NOMO-1 treated with dmso at 0.1 percent for 144 hours (cell line): ENCODE results near the gene AGPAT4.

Experiments
- DNase-seq: peaks from one replicate; lab custom pipeline; 2025; ENCODE audit not compliant: unreplicated experiment; lab: John Stamatoyannopoulos, UW

The AGPAT4 gene

DNA sequence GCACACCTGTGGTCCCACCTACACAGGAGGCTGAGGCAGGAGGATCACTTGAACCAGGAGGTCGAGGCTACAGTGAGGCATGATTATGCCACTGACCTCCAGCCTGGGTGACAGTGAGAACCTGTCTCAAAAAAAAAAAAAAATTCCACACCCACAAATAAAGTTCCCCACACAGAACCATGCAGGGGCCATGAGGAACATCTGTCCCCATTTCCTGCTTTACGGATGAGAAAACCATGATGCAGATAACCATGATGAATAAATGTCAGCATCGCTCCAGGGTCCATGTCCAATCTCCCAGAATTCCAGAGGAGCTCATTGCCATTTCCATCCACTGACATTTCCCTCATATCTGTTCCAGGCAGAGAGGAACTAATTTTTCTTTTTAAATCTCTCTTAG, 16.9 kb upstream of the AGPAT4 start:
- no peak for DNase-seq

DNA sequence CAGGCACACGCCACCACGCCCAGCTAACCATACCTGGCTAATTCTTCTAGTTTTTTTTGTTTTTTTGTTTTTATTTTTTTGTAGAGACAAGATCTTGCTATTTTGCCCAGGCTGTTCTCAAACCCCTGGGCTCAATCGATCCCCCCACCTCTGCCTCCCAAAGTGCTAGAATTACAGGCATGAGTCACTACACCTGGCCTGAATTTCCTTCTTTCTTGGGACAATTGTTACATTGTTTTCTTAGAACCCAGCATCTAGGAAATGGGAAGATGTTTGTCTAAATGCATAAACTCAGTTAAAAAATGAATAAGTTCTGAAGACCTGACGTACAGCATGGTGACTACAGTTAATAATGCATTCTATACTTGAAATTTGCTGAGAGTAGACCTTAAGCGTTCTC, 10.8 kb upstream of the AGPAT4 start:
- no peak for DNase-seq

- DNase-seq, result no peak
Measured at GRCh38 chr6:161281092-161281491, 7.2 kb upstream of the AGPAT4 start.

DNA sequence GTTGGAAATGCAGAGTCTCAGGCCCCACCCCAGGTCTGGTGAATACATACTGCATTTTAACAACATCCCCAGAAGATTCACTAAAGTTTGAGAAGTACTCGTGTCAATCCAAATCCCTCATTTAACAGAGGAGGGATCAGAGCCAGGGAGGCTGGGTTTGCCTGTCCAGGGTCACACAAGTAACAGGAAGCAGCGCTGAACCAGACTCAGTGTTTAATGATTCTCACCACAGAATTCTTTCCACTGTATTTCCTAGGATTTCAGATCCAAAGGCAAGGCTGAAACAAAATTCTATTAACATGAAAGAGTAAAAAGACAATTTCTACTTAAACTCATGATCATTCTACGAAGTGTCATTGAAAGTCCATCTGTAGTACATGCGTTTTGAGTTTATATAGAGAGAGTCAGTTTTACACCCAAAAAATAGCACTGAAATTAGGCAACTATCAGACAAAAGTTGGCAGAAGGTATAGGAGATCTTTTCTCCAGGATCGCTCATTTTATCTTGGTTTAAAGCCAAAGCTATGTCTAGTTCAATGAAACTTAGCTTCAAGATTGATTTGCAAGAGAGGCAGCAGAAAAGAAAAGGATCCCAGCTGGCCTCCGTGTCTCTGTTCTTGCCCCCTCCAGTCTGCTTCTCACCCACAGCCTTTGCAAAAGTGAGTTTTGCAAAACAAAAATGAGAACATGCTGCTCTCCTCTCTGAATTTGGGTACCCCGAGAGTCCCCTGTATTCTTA, 6.0 kb upstream of the AGPAT4 start:
- DNase-seq, result no peak

DNA sequence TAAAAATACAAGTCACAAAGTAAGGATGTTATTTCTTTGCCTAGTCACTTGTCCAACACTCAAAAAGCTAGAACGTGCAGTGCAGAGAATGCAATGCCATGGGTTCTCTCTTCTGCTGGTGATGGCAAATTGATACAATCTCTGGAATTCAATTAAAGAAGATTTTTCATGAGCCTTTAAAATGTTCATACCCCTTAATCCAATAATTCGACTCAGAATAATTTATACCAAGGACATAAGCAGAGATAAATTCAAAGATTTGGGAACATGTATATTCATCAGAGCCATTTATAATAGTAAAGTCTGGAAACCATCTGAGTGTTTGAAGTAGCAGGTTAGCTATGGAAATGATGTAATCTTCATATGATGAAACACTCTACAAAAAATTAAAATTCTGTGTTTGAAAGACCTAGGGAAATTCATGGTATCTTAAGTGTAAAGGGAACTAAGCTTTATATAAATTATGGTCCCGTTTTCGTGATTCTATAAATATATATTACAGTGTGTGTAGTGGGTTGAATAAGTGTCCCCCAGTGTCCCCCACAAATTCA, 2.8 kb upstream of the AGPAT4 start:
- no peak for DNase-seq

DNA sequence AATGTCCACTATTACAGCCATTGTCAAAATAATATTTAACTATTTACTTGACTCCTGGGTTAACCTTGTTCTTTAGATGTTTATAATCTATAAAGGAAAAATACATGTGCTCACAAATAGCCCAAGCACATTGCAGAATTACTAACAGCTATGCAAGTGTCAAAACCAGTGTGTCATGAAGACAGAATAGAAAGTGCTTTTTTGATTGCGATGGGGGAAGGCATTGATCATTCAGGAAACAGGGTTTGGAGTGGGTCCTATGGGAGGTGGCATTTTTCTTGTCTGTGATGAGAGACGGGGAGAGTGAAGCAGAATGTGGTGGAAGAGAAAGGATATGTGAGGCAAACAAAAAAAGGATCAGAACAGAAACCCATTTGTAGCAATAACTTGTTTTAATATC, 1.0 kb upstream of the AGPAT4 start:
- no peak for DNase-seq

DNA sequence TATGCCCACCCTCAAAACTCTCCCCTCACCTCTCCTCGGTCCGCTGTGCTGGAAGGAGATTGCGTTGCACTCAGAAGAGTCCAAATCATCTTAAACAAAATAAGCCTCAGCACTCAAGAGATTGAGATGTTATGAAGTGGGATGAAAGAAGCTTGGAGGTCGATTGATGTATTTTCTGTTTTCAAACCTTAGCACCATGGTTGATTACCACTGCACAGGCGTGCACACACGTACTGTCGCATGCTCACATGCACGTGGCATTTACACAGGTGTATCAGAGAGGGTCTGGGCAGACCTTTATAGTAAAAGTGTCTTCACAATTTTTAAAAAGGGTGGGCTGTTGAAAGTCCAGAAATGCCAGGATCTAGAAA, 612 bp upstream of the AGPAT4 start:
- no peak for DNase-seq

GRCh38 chr6:161273274-161273751, 548 bp downstream of the AGPAT4 start:
- no peak for DNase-seq

GRCh38 chr6:161272635-161273273, 1.1 kb downstream of the AGPAT4 start:
- DNase-seq, result no peak

DNA sequence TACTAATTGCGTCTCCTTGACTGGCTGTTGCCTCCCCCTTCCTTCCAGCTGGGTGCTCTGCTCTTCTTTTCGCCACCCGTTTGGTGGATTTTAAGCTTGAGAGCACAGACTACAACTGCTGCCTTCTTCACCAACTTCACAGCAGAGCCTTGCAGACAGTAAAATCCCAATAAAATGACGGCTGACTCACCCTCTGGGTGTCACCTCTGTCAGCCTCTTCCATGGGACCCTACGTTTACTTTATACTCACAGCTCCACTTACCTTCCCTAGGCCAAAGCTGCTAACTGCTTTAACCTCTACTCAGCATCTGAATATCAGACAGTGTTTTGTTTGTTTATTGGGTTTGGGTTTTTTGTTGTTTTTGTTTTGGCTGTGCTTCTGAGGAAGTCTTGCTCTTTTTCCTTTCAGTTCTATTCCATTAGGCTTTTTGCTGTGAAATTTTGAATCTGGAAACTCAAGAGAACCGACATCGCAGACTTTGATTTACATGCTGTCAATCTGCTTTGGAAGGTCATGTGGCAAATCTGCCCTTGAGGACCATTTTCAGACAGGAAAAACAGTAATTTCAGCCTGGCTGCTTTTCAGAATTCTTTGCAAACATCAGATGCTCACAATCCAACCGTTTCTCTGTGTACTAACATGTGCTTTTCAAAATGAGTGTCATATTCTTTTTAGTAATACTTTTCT, 2.4 kb downstream of the AGPAT4 start:
- no peak for DNase-seq

- no peak for DNase-seq
Measured at GRCh38 chr6:161270116-161270515, 3.7 kb downstream of the AGPAT4 start.

GRCh38 chr6:161269310-161269709, 4.6 kb downstream of the AGPAT4 start:
- DNase-seq, result no peak

DNA sequence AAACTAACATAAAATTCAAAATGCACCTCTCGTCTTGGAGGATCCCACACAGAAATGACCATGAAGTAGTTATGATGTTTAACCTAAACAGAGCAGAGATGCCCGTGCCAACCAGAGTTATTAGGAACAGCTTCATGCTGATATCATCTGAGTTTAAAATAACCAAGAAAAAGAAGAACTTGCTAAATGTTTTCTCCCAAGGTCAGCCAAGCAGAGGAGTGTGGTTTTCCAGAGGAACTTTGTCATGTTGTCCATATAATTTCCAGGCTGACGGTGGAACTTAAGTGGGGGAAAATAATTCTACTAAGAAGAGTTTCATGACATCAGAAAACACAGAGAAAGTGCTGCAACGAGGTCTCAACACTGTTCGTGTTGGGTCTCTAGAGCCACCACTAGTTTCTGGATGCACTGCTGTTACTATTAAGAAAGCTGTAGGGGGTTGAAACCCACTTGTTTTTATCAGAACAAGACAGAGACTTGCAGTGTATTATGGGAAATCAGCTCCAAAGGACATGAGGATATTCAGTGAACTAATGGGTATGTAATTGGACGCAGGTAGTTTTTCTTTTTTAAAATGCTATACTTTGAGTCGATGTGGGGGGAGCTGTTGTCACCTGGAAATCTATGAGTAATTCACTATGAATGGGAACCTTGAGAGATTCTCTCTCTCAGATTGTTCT, 5.2 kb downstream of the AGPAT4 start:
- DNase-seq, result no peak

DNA sequence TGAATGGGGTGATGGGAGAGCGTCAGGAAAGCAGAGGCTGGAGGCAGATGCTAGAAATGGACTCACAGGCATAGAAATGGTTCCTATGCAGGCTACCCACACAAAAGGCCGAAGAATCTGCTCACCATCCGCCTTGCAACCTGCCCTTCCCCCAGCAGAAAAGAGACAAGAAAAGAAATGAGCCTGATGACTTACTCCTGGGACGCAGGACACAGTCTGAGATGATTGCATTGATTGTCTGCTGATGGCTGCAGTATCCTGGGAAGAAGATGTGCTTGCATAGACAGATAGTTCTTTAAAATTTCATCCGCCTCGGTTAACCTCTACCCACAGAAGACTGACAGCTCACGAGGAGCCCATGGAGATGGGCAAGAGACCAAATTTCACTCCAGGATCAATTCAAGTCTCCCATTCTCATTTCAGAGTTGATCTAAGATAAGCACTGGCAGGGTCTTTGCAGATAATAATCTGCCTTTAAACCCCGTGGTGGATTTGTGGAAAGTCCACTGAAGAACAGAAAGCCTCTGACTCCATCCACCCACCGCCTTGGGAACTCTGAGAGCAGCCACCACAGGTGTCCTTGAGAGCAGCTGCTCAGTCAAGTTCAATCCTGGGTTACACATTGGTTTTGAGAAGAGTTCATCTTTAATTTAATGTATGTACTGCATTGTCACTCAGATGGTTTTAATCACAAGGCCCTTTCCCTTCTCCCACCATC, 7.2 kb downstream of the AGPAT4 start:
- no peak for DNase-seq

GRCh38 chr6:161265975-161266374, 7.9 kb downstream of the AGPAT4 start:
- no peak for DNase-seq

- no peak for DNase-seq
Measured at GRCh38 chr6:161265554-161265953, 8.3 kb downstream of the AGPAT4 start.

DNA sequence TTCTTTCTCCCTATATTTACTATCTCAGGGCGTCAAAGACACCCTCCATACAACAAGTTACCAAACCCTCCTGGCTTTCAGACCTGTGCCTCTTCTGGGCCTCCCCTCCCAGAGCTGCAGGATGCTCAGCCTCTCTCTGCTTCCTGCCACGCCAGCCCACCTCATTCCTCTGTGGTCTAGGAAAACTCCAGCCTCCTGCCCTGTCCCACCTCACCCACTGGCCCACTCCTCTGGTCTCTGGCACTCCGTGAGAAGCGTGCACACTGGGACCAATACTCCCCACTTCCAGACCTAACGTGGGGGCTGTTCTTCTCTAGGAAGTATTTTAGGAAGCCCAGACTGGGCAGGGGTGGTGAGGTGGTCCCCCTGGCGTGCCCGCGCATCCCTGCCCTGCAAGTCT, 9.7 kb downstream of the AGPAT4 start:
- DNase-seq, result no peak

GRCh38 chr6:161261816-161262215, 12.0 kb downstream of the AGPAT4 start:
- no peak for DNase-seq

- no peak for DNase-seq
Measured at GRCh38 chr6:161261325-161261724, 12.5 kb downstream of the AGPAT4 start.

GRCh38 chr6:161259302-161259701, 14.6 kb downstream of the AGPAT4 start:
- DNase-seq, result no peak
